ENCODE data around the gene KIF11. TPM values are rescaled to one million over a fixed set of nuclear protein-coding genes. Genes with fewer than 3 reads are reported as not detected.

KIF11 gene
- total and polyA plus RNA-seq, 10 donors, result 0.93 to 7.3 (median 4.2) TPM

GRCh38 chr10:92699193-92699517 lies 106.2 kb downstream of the KIF11 start:
- Histone ChIP-seq H3K9me3 (no peaks in the 10 kb centered on the region), H3K4me1 (peaks cover 12 to 84% (median 61%) of the 10 kb centered on the region in 6 donors), H3K27ac (peak overlapping the region; percentile 8 to 81 (median 66)), H3K4me3 (peak overlapping the region; percentile 12 to 67 (median 35)), H3K27me3 (replicated peaks in 1 of 7) (peaks cover 0 to 59% (median 0%) of the 10 kb centered on the region in 7 donors), H3K36me3 (peaks cover 0 to 25% (median 15%) of the 10 kb centered on the region in 6 donors)
- DNase-seq, result no peak
- intact Hi-C loops (cut with DNase I; ENCODE audit: low total_unique reads), result no loop called here
- 0 to 3% (median 0%) methylated on average over 1 to 3 of the region's 3 CpGs for WGBS, 5 donors
- no peak for TF ChIP-seq POLR2A (IDR thresholded peaks at IDR 0.05)
- TF ChIP-seq CTCF (IDR thresholded peaks at IDR 0.05 in 8 of 11, conservative IDR thresholded peaks at IDR 0.05 in 3 of 11), result no peak
- TF ChIP-seq POLR2AphosphoS5 (IDR thresholded peaks at IDR 0.05), result no peak

DNA sequence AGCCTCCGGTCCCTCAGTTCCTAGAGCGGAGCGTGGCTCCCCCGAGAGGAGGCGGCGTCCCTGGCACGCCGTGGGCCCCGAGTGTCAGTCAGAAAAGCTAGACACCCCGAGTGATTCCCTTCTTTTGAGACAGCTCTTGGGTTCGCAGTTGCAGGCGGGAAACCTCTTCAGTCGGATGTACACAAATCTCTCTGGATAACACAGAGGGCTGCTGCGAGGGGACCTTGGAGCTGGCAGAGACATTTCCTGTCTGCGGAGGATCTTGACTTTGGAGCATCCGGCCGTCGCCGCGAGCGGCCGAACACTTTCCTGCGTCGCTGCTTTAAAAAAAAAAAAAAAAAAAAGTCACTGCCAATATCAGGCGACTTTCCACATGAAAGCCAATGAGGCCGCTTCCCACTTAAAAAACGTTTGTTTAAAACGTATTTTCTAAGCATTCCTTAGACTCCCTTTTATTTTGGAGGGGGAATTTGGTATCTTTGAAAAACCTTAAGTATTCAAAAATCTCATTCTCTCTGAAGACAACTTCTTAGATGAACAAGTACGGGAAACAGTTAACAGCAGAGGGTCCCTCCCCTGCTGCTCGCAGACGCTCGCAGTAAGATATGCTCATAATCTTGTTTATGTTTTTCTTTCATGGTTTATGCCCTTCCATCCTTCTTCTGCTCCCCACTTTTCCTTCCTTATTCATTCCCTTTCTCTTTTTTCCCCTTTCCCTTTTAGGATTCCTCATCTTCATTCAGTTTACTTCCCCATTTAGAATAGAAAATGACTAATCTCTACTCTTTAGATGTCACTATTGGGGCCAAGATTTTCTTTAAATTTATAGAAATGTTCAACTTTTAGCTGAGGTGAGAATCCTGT lies 106.8 kb downstream of the KIF11 start:
- Histone ChIP-seq H3K36me3 (peaks cover 0 to 19% (median 15%) of the 10 kb centered on the region in 6 donors), H3K27me3 (replicated peaks in 1 of 7) (peaks cover 0 to 54% (median 0%) of the 10 kb centered on the region in 7 donors), H3K9me3 (no peaks in the 10 kb centered on the region), H3K27ac (peak overlapping the region; percentile 8 to 81 (median 66)), H3K4me1 (peaks cover 12 to 78% (median 55%) of the 10 kb centered on the region in 6 donors), H3K4me3 (peak overlapping the region; percentile 12 to 67 (median 35))
- intact Hi-C loops (cut with DNase I; ENCODE audit: low total_unique reads), result no loop called here
- DNase-seq, result peak; percentile 87
- peak; percentile 68 to 79 (median 73) for TF ChIP-seq POLR2AphosphoS5 (IDR thresholded peaks at IDR 0.05)
- TF ChIP-seq POLR2A (IDR thresholded peaks at IDR 0.05), result no peak
- no peak for TF ChIP-seq CTCF (IDR thresholded peaks at IDR 0.05 in 8 of 11, conservative IDR thresholded peaks at IDR 0.05 in 3 of 11)
- WGBS, 5 donors, result 0 to 1% (median 1%) methylated on average over 25 to 32 of the region's 32 CpGs

DNA sequence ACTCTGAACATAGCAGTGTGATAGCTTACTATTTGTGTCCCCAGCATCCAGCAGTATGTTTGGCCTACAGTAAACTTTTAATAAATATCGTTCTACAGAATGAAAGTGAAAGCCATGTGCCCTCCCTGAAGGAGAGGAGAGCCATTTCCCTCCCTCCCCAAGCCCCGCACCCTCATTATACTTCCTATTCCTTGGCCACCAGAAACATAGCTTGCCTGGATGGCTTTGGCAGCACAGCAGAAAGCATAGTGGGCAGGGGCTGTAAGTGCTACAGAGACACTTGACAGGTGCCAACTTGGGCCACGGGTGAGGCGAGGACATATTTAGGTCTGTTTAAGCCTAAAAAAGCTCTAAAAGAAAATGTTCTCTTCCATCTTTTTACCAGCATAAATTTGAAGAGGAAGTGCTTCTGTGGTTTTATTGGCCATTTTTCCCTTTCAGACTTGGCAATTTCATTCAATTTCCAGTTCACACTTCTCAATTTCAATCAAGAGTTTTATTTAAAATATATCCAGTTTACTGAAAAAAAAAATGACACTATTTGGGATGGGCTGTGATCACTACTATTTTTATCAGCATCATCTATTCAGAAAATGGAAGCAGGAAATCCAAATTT lies 109.5 kb downstream of the KIF11 start:
- H3K4me3 ChIP-seq, result peak overlapping the region in 2 of 8 donors; percentile 11 to 53
- H3K4me1 ChIP-seq, result peaks cover 12 to 56% (median 46%) of the 10 kb centered on the region in 6 donors
- H3K27me3 ChIP-seq (replicated peaks in 1 of 7), result peaks cover 0 to 47% (median 0%) of the 10 kb centered on the region in 7 donors
- H3K36me3 ChIP-seq, result no peaks in the 10 kb centered on the region
- no peaks in the 10 kb centered on the region for H3K9me3 ChIP-seq
- intact Hi-C loops (cut with DNase I; ENCODE audit: low total_unique reads), result no loop called here
- peak overlapping the region in 5 of 8 donors; percentile 5 to 71 (median 32) for H3K27ac ChIP-seq
- WGBS, 5 donors, result 15 to 29% (median 23%) methylated on average over 4 of the region's 4 CpGs
- TF ChIP-seq POLR2A (IDR thresholded peaks at IDR 0.05) (no peak), CTCF (IDR thresholded peaks at IDR 0.05 in 8 of 11, conservative IDR thresholded peaks at IDR 0.05 in 3 of 11) (no peak), POLR2AphosphoS5 (IDR thresholded peaks at IDR 0.05) (no peak)
- no peak for DNase-seq

Small RNA genes within 50 kb of the gene (small RNA-seq; reads per million reads assigned to genes)
- gene RN7SL644P, result 0 reads per million in 4 donors

Other genes starting within 250 kb of the KIF11 start
- gene IDE, start 19.0 kb upstream of the KIF11 start, total RNA-seq, result 10 to 100 TPM; 22.4 to 35.2 (median 31.9) TPM
- gene IDE, start 19.0 kb upstream of the KIF11 start, polyA plus RNA-seq, result 1 to 10 TPM; 4.4 to 7.7 (median 5.9) TPM
- gene HHEX, start 96.8 kb downstream of the KIF11 start, total RNA-seq, result 10 to 100 TPM; 45.9 to 74.3 (median 51.9) TPM
- 10 to 100 TPM; 57.5 to 81.1 (median 79.8) TPM for gene HHEX, start 96.8 kb downstream of the KIF11 start, polyA plus RNA-seq